Activated CD8-positive, alpha-beta memory T cell treated with anti-CD3 and anti-CD28 coated beads, Interleukin-2, amount 10 ng/mL, durations not matched to agents 7 days and 5 days (primary cell): Measurements from ENCODE around the gene HABP4. TPM values are rescaled to one million over a fixed set of nuclear protein-coding genes. Genes with fewer than 3 reads are reported as not detected.

Experiments
- ATAC-seq: fragments of 150-1000 bp; cut with Tn5 transposase; one replicate; pipeline ENCODE4 v1.10.0; 2021; ENCODE audit warnings: moderate library complexity
- CTCF ChIA-PET: fragments of 350-600 bp; sonication (Branson Sonifier 250); formaldehyde crosslinking; loops from one replicate; lab custom pipeline; 2021; ENCODE audit warnings: antibody characterized with exemption; lab: Charles Lee
- DNase-seq: peaks from one replicate; pipeline ENCODE4 v3.0.0-alpha.2; 2020
- H3K27ac Mint-ChIP-seq: one replicate; pipeline ENCODE4 v1.8.0; 2021; ENCODE audit warnings: mild to moderate bottlenecking, mixed read lengths
- H3K27me3 Mint-ChIP-seq: one replicate; pipeline ENCODE4 v1.8.0; 2021; ENCODE audit warnings: mixed read lengths
- H3K36me3 Mint-ChIP-seq: one replicate; pipeline ENCODE4 v1.8.0; 2021; ENCODE audit warnings: mild to moderate bottlenecking, mixed read lengths
- H3K4me1 Mint-ChIP-seq: one replicate; pipeline ENCODE4 v1.8.0; 2021; ENCODE audit warnings: mixed read lengths
- H3K4me3 Mint-ChIP-seq: one replicate; pipeline ENCODE4 v1.8.0; 2021; ENCODE audit warnings: mild to moderate bottlenecking, moderate library complexity, mixed read lengths
- H3K9me3 Mint-ChIP-seq: one replicate; pipeline ENCODE4 v1.8.0; 2022; ENCODE audit warnings: low read depth, mixed read lengths
- total RNA-seq, 2 experiments: library from RNA; stranded (reverse); gene quantifications; one replicate each; pipeline ENCODE4 v1.2.3, GENCODE V29; 2021

HABP4 gene
- total RNA-seq, 2 experiments from 2014 or later: 7.7 to 11.6 TPM

DNA sequence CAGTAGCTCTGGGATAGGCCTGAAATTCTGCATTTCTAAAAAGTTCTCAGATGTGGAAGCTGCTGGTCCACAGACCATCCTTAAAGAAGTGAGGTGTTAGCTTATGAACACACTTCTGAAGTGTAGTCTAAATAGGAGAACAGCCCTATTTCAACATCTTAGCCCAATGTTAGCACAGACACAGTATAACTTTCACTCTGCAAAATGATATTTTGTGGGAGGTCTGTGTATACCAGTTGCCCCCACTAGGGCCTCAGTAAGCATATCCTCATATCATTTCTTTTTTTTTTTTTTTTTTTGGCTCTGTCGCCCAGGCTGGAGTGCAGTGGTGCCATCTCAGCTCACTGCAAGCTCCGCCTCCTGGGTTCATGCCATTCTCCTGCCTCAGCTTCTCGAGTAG, 7.5 kb upstream of the HABP4 start:
- Mint-ChIP-seq H3K4me1 (peaks cover 4% of the 10 kb centered on the region), H3K9me3 (no peaks in the 10 kb centered on the region), H3K27ac (no peak overlapping the region), H3K36me3 (no peaks in the 10 kb centered on the region), H3K27me3 (no peaks in the 10 kb centered on the region), H3K4me3 (no peak overlapping the region)
- no peak for DNase-seq
- CTCF ChIA-PET: interaction anchor here (0.8 to 3.2 kb wide), 23 partner anchors 9 to 336 kb away, joined by 3 to 32 read pairs (median 4); partner anchors contain the start of genes HABP4, PRXL2C and ZNF510
- no peak for ATAC-seq

DNA sequence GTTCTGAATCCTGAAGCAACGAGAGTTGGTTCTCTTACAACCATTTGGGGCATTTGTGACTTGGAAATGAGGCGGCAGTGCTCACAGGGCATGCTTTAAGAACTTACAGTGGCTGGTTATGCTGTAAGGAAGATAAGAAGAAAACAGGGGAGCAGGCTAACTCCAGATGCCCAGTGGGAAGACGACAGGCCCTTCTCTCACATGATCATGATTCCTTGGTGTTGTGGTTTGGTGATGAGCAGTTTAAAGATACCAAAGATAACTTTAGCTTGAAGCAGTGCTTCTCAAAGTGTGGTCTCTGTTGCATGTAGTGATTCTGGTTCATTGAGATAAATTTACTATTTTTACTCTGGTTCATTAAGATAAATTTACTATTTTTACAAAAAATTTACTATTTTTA, 2.6 kb upstream of the HABP4 start:
- H3K4me1 Mint-ChIP-seq: peaks cover 21% of the 10 kb centered on the region
- H3K36me3 Mint-ChIP-seq: no peaks in the 10 kb centered on the region
- no peak for DNase-seq
- CTCF ChIA-PET: no interaction called here
- no peak overlapping the region for H3K27ac Mint-ChIP-seq
- no peak overlapping the region for H3K4me3 Mint-ChIP-seq
- ATAC-seq: no peak
- H3K27me3 Mint-ChIP-seq: peaks cover 5% of the 10 kb centered on the region
- no peaks in the 10 kb centered on the region for H3K9me3 Mint-ChIP-seq

GRCh38 chr9:96448546-96449170, 1.3 kb upstream of the HABP4 start:
- peaks cover 5% of the 10 kb centered on the region for H3K27me3 Mint-ChIP-seq
- CTCF ChIA-PET: interaction anchor here (1.1 to 2.3 kb wide), 4 partner anchors 118 to 405 kb away, joined by 4 to 13 read pairs (median 6); partner anchors contain the start of genes PRXL2C and ZNF782
- H3K4me3 Mint-ChIP-seq: no peak overlapping the region
- ATAC-seq: no peak
- H3K36me3 Mint-ChIP-seq: no peaks in the 10 kb centered on the region
- no peak for DNase-seq
- H3K4me1 Mint-ChIP-seq: peaks cover 25% of the 10 kb centered on the region
- H3K9me3 Mint-ChIP-seq: no peaks in the 10 kb centered on the region
- H3K27ac Mint-ChIP-seq: no peak overlapping the region

GRCh38 chr9:96449523-96449844, 485 bp upstream of the HABP4 start:
- no peak for ATAC-seq
- CTCF ChIA-PET: interaction anchor here (1.0 to 4.1 kb wide), 9 partner anchors 8 to 404 kb away, joined by 3 to 32 read pairs (median 4); partner anchors contain the start of genes PRXL2C and ZNF782
- DNase-seq: no peak
- H3K36me3 Mint-ChIP-seq: no peaks in the 10 kb centered on the region
- H3K27ac Mint-ChIP-seq: peak overlapping the region; percentile 41
- H3K9me3 Mint-ChIP-seq: no peaks in the 10 kb centered on the region
- peaks cover 26% of the 10 kb centered on the region for H3K4me1 Mint-ChIP-seq
- H3K27me3 Mint-ChIP-seq: peaks cover 5% of the 10 kb centered on the region
- H3K4me3 Mint-ChIP-seq: peak overlapping the region; percentile 83

GRCh38 chr9:96450613-96451528, 902 bp downstream of the HABP4 start:
- H3K9me3 Mint-ChIP-seq: no peaks in the 10 kb centered on the region
- peak overlapping the region; percentile 83 for H3K4me3 Mint-ChIP-seq
- H3K36me3 Mint-ChIP-seq: no peaks in the 10 kb centered on the region
- H3K27ac Mint-ChIP-seq: peak overlapping the region; percentile 66
- CTCF ChIA-PET: interaction anchor here (0.9 to 4.1 kb wide), 5 partner anchors 10 to 204 kb away, joined by 4 to 32 read pairs (median 4); partner anchors contain the start of gene PRXL2C
- peaks cover 5% of the 10 kb centered on the region for H3K27me3 Mint-ChIP-seq
- no peak for ATAC-seq
- DNase-seq: peak; percentile 45
- H3K4me1 Mint-ChIP-seq: peaks cover 26% of the 10 kb centered on the region

DNA sequence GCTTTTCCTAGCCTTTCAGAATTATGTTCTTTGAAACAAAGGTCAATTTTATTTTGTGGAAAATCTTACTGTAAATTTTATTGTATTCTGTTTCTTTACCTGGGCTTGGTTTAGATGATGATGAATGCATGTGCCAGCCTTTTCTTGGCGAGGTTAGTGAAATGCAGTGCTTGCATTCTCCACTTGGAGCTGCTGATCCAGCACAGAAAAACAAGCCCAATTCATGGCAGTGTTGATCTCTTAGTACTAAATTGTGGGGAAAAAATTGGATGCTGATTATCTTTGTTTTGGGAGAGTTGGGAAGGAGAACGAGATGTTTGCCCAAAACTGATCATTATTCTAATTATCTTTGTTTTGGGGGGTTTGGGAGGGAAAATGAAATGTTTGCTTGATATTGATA, 3.7 kb downstream of the HABP4 start:
- ATAC-seq (no peak), DNase-seq (no peak)
- peaks cover 2% of the 10 kb centered on the region for H3K36me3 Mint-ChIP-seq
- peaks cover 5% of the 10 kb centered on the region for H3K27me3 Mint-ChIP-seq
- H3K4me3 Mint-ChIP-seq: no peak overlapping the region
- no peaks in the 10 kb centered on the region for H3K9me3 Mint-ChIP-seq
- no peak overlapping the region for H3K27ac Mint-ChIP-seq
- H3K4me1 Mint-ChIP-seq: peaks cover 19% of the 10 kb centered on the region
- CTCF ChIA-PET: no interaction called here

DNA sequence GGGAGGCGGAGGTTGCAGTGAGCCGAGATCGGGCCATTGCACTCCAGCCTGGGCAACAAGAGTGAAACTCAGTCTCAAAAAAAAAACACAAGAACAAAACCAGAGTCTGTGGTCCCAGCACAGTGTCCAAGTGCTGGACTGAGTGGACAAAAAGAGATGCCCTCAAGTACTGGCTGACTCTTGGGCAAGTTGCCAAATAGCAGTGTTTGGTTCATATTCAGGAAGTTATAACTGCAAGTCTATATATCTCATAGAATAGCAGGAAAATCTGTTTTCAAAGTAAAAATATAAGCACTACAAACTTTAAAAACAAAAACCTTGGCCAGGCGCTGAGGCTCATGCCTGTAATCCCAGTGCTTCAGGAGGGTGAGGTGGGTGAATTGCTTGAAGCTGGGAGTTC, 7.3 kb downstream of the HABP4 start:
- no peak for ATAC-seq
- Mint-ChIP-seq H3K4me3 (no peak overlapping the region), H3K27ac (no peak overlapping the region), H3K4me1 (peaks cover 13% of the 10 kb centered on the region), H3K9me3 (no peaks in the 10 kb centered on the region), H3K36me3 (peaks cover 2% of the 10 kb centered on the region), H3K27me3 (no peaks in the 10 kb centered on the region)
- DNase-seq: no peak
- CTCF ChIA-PET: no interaction called here

GRCh38 chr9:96458226-96458625, 8.3 kb downstream of the HABP4 start:
- Mint-ChIP-seq H3K4me3 (no peak overlapping the region), H3K36me3 (peaks cover 2% of the 10 kb centered on the region), H3K27ac (no peak overlapping the region), H3K9me3 (no peaks in the 10 kb centered on the region), H3K27me3 (no peaks in the 10 kb centered on the region), H3K4me1 (peaks cover 9% of the 10 kb centered on the region)
- no peak for DNase-seq
- no peak for ATAC-seq
- CTCF ChIA-PET: no interaction called here

- no peak overlapping the region for H3K4me3 Mint-ChIP-seq
Measured at GRCh38 chr9:96459268-96460007, 9.5 kb downstream of the HABP4 start.

GRCh38 chr9:96460470-96460869, 10.5 kb downstream of the HABP4 start:
- no peak overlapping the region for H3K27ac Mint-ChIP-seq
- no peaks in the 10 kb centered on the region for H3K9me3 Mint-ChIP-seq
- CTCF ChIA-PET: no interaction called here
- DNase-seq (no peak), ATAC-seq (no peak)
- peaks cover 2% of the 10 kb centered on the region for H3K36me3 Mint-ChIP-seq
- no peaks in the 10 kb centered on the region for H3K27me3 Mint-ChIP-seq
- H3K4me1 Mint-ChIP-seq: peaks cover 7% of the 10 kb centered on the region
- H3K4me3 Mint-ChIP-seq: no peak overlapping the region

More at GRCh38 chr9:96459268-96460007, 9.5 kb downstream of the HABP4 start:
- Mint-ChIP-seq H3K36me3 (peaks cover 2% of the 10 kb centered on the region), H3K27ac (no peak overlapping the region), H3K27me3 (no peaks in the 10 kb centered on the region), H3K4me1 (peaks cover 7% of the 10 kb centered on the region), H3K9me3 (no peaks in the 10 kb centered on the region)
- ATAC-seq (no peak), DNase-seq (no peak)
- CTCF ChIA-PET: no interaction called here

DNA sequence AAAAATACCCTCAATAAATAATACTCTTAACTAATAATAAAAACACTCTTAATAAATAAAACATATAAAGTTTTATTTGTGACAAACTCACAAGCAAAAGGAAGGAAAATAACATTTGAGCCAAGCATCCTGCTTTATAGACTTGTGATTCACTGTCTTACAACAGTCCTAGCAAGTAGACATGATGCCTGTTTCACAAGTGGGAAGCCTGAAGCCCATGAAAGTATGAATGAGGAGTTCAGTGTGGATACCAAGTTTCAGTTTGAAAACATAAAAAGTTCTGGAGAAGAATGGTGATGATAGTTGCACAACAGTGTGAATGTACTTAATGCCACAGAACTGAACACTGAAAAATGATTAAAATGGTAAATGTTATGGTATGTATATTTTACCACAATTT, 10.9 kb downstream of the HABP4 start:
- H3K9me3 Mint-ChIP-seq: no peaks in the 10 kb centered on the region
- ATAC-seq: no peak
- H3K4me1 Mint-ChIP-seq: peaks cover 7% of the 10 kb centered on the region
- CTCF ChIA-PET: no interaction called here
- H3K36me3 Mint-ChIP-seq: peaks cover 4% of the 10 kb centered on the region
- H3K27me3 Mint-ChIP-seq: no peaks in the 10 kb centered on the region
- DNase-seq: no peak
- H3K4me3 Mint-ChIP-seq: no peak overlapping the region
- H3K27ac Mint-ChIP-seq: no peak overlapping the region

- CTCF ChIA-PET: interaction anchor here (0.7 kb wide), 1 partner anchor 212 kb away, joined by 5 read pairs; no protein-coding TSS in a partner anchor
Measured at GRCh38 chr9:96461336-96461735, 11.4 kb downstream of the HABP4 start.

GRCh38 chr9:96462541-96462940, 12.6 kb downstream of the HABP4 start:
- Mint-ChIP-seq H3K27ac (no peak overlapping the region), H3K4me3 (no peak overlapping the region), H3K9me3 (no peaks in the 10 kb centered on the region), H3K27me3 (no peaks in the 10 kb centered on the region), H3K36me3 (peaks cover 4% of the 10 kb centered on the region), H3K4me1 (peaks cover 7% of the 10 kb centered on the region)
- CTCF ChIA-PET: interaction anchor here (0.7 to 0.8 kb wide), 2 partner anchors 20 to 23 kb away, joined by 3 read pairs; no protein-coding TSS in a partner anchor
- DNase-seq: no peak
- no peak for ATAC-seq

More at GRCh38 chr9:96461336-96461735, 11.4 kb downstream of the HABP4 start:
- Mint-ChIP-seq H3K36me3 (peaks cover 4% of the 10 kb centered on the region), H3K27me3 (no peaks in the 10 kb centered on the region), H3K27ac (no peak overlapping the region), H3K9me3 (no peaks in the 10 kb centered on the region), H3K4me3 (no peak overlapping the region), H3K4me1 (peaks cover 7% of the 10 kb centered on the region)
- DNase-seq (no peak), ATAC-seq (no peak)
